Measurements from ENCODE around the gene TGM5.
"Not testable (repeated sequence)": the region's sequence is repeated elsewhere in the genome, so short reads cannot be mapped to it uniquely, and the experiment has no call there.

The TGM5 gene

GRCh38 chr15:43274136-43274535 lies 7.4 kb upstream of the TGM5 start:
- no peak for DNase-seq

- no peak for DNase-seq
Observed at GRCh38 chr15:43273243-43273642, 6.5 kb upstream of the TGM5 start.

- not testable (repeated sequence) for DNase-seq
Observed at GRCh38 chr15:43271908-43272307, 5.2 kb upstream of the TGM5 start.

GRCh38 chr15:43270676-43271306 lies 4.1 kb upstream of the TGM5 start:
- DNase-seq, result no peak

DNA sequence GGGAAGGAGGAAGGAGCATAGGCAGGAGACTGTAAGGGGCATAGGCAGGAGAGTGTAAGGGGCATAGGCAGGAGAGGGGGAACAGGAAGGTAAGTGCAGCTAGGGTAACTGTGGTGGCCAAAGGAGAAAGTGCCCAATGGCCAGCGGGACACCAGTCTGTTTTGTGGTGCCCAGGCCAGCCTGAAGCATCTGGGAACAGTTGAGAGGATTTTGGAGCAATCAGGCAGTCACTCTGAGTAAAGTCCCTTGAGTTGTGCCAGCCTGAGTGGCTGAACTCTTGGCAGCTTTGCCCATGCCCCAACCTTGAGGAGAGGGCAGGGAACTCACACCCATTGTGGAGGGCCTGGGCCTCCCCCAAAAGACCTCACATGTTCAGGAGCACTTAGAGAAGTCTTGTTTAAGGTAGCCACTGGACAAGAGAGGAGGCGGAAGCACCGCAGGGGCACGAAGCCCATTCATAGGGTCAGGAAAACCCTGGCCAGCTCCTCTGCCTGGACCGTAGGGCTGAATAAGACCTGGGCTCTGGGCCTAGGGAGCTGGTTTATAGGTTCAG lies 3.5 kb upstream of the TGM5 start:
- no peak for DNase-seq

DNA sequence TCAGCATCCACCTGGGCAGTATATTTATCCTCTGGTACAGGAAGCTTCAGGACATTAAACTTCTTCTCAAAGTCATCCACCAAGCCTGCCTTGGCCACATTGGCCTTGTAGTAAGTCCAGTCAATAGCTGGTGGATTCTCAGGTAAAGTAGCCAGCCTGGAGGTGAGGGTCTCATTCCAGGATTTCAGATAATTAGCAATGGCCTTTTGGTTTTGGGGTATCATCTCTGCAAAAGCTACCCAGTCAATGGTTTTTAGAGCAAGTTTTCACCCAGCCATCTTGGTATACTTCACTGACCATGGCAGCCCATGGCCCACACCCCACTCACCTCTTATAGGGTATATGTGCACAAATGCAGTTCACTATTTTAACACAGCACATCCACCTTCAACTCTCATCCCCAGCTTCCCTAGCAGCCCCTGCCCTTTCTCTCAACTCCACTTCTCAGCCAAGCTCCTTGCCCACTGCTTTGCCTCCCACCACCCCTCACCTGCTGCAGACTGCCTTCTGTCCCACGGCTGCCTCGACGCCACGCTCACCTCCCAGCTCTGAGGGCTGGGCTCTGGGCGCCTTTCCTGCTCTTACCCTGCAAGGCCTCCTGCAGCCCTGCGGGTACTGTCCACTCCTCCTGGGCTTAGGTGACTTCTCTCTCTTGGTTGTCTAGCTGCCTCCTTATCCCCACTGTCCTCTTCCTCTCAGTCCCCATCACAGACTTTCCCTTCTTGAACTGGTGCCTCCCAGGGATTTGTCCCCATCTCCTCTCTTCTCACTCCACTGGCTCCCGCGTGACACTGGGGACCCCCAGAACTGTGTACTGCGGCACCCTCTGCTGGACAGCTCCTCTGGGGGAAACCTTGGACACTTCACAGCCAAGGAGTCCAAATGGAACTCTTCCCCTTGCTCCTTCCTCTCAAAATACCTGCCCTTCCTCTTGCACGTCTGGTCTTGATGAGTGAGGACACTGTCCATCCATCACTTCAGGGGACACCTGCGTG lies 1.7 kb upstream of the TGM5 start:
- no peak for DNase-seq

DNA sequence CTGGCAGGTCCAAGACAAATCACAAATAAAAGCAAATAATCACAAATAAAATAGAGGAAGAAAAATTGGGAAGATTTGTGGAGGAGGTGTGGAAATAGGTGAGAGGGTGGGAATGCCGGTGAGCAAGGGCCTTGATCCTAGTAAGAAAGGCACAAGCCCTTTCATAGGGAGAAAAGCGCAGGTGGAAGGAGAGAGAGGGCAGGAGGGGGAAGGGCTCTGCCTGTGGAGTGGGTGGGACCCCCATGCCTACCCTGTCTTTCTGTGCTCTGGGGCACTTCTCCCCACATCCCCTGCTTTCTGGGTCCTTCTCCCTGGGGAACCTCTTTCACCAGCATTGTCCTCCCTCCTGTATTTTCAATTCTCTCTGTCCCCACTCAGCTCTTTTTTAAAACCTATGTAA lies 711 bp upstream of the TGM5 start:
- no peak for DNase-seq

GRCh38 chr15:43266386-43266785 lies 342 bp downstream of the TGM5 start:
- no peak for DNase-seq

DNA sequence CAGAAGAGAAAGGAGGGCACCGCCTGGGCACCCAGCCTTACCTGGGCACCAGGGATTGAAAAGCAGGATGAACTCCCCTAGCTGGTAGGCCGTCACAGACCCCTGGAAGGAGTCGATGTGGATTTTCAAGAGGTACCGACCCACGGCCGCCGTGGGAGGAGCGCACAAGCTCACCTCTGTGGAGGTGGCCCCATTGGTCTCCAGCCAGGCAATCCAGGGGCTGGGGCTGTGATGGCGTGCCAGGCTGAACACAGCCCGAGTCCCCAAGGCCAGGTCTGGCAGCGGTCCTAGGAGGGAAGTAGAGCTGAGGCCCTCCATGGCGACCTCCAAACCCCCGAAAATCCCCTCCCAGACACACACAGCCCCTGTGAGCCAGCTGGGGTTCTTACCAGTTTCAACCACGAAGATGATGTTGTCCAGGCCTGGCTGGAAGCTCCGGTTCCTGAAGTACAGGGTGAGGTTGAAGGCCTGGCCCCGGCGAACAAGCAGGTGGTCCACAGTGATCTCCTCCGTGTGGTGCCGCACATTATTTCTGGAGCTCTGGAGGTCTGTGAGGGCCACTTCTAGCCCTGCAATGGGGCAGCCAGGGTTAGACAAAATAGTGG lies 6.6 kb downstream of the TGM5 start:
- no peak for DNase-seq

GRCh38 chr15:43258781-43259180 lies 7.9 kb downstream of the TGM5 start:
- DNase-seq, result no peak

- no peak for DNase-seq
Observed at GRCh38 chr15:43256341-43256740, 10.4 kb downstream of the TGM5 start.

- DNase-seq, result no peak
Observed at GRCh38 chr15:43255376-43255775, 11.4 kb downstream of the TGM5 start.

DNA sequence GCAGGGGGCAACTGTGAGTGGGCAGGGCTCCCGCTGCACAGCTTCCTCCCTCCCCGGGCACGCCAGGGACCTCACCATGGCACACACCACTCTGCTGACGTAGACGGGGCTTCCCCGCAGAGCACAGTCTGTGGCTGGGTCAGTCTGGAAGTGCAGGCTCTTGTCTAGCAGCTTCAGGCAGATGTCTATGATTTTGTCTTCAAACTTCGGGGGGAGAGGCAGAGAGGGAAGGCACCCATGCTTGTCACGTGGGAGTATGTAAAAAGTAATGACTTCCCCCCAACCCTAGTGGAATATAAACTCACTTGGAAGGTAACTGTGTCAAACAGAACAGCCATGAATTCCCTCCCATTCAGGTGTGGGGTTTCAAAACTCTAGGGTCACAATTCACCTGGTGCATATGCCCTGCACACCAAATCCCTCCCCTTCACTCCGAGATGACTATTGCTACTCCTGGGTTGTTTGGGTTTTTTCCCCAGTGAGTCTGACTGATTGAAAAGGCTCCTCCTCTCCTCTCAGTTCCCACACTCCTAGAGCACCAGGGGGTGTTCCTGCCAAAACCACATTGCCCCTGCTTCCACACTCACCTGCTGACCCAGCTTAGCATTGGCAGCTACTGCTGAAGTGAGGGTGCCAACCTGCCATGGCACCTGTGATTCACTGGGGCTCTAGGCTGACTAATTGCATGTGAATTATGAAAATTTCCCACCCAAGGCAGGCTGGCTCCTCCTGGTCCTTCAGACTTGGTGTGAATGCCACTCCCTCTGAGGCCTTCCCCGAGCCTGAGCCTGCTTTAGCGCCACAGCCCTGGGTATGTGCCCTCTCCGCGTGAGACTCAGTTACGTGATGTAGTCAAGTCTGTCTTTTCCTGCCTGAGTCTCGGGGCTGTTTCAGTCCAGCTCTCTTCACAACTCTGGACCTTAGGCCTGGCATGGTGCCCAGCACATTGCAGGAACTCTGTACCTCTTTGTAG lies 13.0 kb downstream of the TGM5 start:
- DNase-seq, result peak; percentile 17 to 25

DNA sequence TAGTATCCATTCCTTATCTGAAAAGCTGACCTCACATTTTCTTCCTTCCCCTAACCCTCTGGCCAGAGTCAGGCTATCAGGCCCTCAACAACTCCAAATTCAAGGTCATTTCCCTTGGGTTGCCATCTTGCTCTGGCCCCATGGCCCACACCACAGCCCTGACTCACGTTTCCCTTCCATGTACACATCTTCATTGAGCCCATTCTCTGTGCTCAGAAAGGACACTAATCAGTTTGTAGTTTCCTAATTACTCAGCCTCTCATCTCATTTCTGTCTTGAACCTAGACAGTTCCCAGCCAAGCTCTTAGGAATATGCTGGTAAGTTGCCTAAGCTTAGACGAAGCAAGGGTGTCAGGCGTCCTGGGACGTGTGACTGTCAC lies 14.9 kb downstream of the TGM5 start:
- DNase-seq, result no peak

DNA sequence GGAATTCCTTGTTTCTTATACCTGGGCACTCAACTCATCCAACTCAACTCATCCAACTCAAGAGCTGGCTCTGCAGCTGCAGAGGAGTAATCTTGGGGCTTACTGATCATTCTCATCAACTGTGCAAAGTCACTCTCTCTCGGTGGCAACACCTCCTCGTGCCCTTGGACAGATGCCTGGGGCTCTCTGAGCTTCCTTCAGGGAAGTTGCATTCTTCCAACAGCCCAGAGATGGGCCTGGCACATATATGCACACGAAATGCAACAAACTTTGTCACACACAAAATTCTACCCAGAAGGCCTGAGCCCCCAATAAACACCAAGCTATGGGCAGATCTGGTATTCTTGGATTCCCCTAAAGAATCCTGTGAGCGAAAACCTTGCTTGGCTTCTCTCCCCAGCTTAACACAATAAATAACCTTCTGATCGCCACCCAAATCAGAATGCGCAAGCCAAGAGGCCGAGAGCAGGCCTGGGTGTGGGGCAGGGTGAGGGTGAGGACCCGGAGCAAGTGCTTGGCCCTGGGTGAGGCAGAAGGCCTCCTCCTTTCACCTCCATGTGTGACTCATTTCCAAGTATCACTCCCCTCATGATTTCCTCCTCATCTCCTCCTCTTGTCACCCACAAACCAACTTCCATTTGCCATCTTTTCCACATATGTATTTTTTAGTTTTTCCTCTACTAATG lies 15.4 kb downstream of the TGM5 start:
- no peak for DNase-seq

GRCh38 chr15:43250785-43251184 lies 15.9 kb downstream of the TGM5 start:
- DNase-seq, result no peak

DNA sequence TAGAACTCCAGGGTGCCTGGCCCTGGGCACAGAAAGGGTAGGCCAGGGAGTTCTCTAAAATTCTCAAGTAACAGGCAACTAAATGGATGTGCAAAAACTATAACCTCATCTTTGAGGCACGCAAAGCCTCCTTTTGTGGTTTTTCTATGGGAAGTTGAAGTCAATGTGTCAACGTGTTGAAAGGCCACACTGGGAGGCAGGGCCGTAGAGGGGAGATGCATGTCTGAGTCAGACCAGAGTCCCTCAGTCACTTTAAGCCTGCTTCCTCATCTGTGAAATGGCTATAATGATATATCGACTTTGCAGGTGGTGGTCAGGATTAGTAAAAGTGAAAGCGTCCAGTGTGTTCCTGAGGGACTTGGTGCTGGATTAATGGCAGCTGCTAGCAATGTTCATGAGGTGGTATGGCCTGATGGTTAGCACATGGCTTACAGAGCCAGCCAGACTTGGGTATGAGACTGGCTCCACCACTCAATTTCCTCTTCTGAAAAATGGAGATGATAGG lies 17.0 kb downstream of the TGM5 start:
- DNase-seq, result no peak

GRCh38 chr15:43249236-43249635 lies 17.5 kb downstream of the TGM5 start:
- DNase-seq, result no peak

GRCh38 chr15:43246261-43246774 lies 20.4 kb downstream of the TGM5 start:
- DNase-seq, result no peak

GRCh38 chr15:43244092-43244491 lies 22.6 kb downstream of the TGM5 start:
- DNase-seq, result no peak

GRCh38 chr15:43243020-43243645 lies 23.6 kb downstream of the TGM5 start:
- DNase-seq, result no peak

All from activated CD4-positive, alpha-beta T cell treated with anti-CD3 and anti-CD28 coated beads, Interleukin-2, amount 50 U/mL, for 4 hours (primary cell).